Measurements from ENCODE around the gene C1orf53. TPM values are rescaled to one million over a fixed set of nuclear protein-coding genes. Genes with fewer than 3 reads are reported as not detected.

Gene C1orf53
- total and polyA plus RNA-seq, 4 donors = 2.1 to 4.6 (median 2.7) TPM

DNA sequence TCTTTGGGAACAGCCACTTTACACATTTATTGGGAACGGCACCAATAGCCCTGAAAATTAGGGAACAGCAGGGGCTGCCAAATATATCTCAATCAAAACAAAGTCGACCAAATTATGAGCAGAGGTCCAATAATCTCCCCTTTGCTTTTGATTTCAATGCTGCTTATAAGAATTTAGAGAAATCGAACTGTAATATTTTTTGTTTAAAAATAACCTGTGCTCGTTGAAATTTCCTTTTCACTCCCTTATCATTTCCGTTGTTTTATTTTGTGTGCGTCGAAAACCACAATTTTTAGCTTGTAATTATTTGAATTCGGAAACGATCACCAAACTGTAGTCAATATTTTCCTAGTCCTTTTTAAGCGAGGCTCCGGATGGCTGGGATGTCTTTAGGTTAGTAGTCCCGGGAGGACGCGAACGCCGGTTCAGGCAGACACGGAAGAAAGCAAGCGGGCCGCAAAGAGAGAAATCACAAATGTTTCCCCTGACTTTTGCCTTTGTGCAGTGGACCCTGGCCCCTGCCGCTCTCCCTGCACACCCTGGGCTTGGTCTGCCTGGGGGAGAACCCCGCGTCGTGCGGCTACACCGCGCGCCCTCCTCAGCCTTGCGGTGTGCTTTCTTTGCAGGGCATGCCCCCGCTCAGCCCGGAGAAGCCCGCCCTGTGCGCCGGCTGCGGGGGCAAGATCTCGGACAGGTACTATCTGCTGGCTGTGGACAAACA, 17.1 kb downstream of the C1orf53 start:
- DNase-seq (ENCODE audit: low read depth in 4 of 6, low spot score in 6 of 6) = peak in 2 of 6 donors; percentile 64 to 65

DNA sequence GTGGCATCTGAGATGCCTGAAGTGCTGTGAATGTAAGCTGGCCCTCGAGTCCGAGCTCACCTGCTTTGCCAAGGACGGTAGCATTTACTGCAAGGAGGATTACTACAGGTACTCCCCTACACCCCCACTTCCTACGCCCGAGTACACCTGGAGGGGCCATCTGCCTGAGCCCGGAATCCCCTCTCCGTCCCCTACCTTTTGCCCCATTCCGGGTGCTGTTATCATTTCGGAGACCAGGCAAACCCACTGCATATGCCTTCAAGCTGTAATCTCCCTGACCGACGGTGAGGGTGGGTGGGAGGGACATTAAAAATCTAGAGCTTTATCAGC, 17.6 kb downstream of the C1orf53 start:
- Histone ChIP-seq H3K9me3 (ENCODE audit: control insufficient read depth, insufficient read depth, low read length) (no peaks in the 10 kb centered on the region), H3K4me3 (ENCODE audit: low read depth, low read length) (no peak overlapping the region), H3K36me3 (ENCODE audit: control insufficient read depth, insufficient read depth, low read length) (no peaks in the 10 kb centered on the region), H3K27me3 (ENCODE audit: control insufficient read depth, insufficient read depth, low read length) (peaks cover 84% of the 10 kb centered on the region), H3K4me1 (ENCODE audit: control insufficient read depth, insufficient read depth, low read length) (peaks cover 48% of the 10 kb centered on the region), H3K27ac (ENCODE audit: low read depth, low read length) (no peak overlapping the region)
- WGBS (ENCODE audit: insufficient coverage) = 4% methylated on average over 3 of the region's 11 CpGs
- peak in 1 of 6 donors; percentile 23 for DNase-seq (ENCODE audit: low read depth in 4 of 6, low spot score in 6 of 6)

More for the DNA sequence above, 17.1 kb downstream of the C1orf53 start:
- 3% methylated on average over 25 of the region's 35 CpGs for WGBS (ENCODE audit: insufficient coverage)
- H3K27me3 ChIP-seq (ENCODE audit: control insufficient read depth, insufficient read depth, low read length) = peaks cover 90% of the 10 kb centered on the region
- peaks cover 48% of the 10 kb centered on the region for H3K4me1 ChIP-seq (ENCODE audit: control insufficient read depth, insufficient read depth, low read length)
- no peaks in the 10 kb centered on the region for H3K9me3 ChIP-seq (ENCODE audit: control insufficient read depth, insufficient read depth, low read length)
- no peak overlapping the region for H3K27ac ChIP-seq (ENCODE audit: low read depth, low read length)
- no peak overlapping the region for H3K4me3 ChIP-seq (ENCODE audit: low read depth, low read length)
- H3K36me3 ChIP-seq (ENCODE audit: control insufficient read depth, insufficient read depth, low read length) = no peaks in the 10 kb centered on the region

DNA sequence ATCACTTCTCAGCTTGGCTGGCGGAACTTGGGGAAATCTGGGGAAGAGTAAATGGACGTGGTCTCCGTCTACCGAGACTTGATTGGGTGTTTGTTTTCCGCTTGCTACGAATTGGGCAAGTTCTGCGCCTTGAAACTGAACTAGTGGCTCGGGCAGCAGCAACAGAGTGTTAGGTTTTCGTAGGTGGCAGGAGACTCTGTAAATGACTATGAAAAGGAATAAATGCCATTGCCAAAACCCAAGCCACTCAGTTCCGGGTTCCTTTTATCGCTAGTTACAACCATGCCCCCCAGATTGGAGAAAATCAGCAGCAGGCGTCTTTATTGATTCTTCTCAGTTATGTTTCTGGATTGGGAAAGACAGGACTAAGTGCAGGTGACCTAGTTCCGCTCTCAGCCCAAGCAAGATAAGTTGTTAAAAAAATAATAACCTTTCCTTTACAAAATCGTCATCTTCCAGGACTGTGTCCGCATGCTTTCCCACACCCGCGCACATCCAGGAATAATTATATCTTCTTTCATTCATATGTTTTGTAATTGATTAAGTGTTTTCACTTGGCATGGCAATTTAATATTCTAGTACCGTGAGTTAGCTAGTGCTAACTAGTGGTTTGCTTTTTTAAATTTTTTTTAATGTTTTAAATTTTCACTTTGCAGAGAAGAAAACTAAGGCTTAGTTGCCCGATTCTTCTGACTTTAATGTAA, 18.1 kb downstream of the C1orf53 start:
- Histone ChIP-seq H3K9me3 (ENCODE audit: control insufficient read depth, insufficient read depth, low read length) (no peaks in the 10 kb centered on the region), H3K27ac (ENCODE audit: low read depth, low read length) (no peak overlapping the region), H3K4me3 (ENCODE audit: low read depth, low read length) (no peak overlapping the region), H3K36me3 (ENCODE audit: control insufficient read depth, insufficient read depth, low read length) (no peaks in the 10 kb centered on the region), H3K27me3 (ENCODE audit: control insufficient read depth, insufficient read depth, low read length) (peaks cover 79% of the 10 kb centered on the region), H3K4me1 (ENCODE audit: control insufficient read depth, insufficient read depth, low read length) (peaks cover 42% of the 10 kb centered on the region)
- WGBS (ENCODE audit: insufficient coverage) = 4% methylated on average over 9 of the region's 19 CpGs
- DNase-seq (ENCODE audit: low read depth in 4 of 6, low spot score in 6 of 6) = peak in 1 of 6 donors; percentile 34

GRCh38 chr1:197921235-197922069, 19.0 kb downstream of the C1orf53 start:
- H3K27me3 ChIP-seq (ENCODE audit: control insufficient read depth, insufficient read depth, low read length) = peaks cover 71% of the 10 kb centered on the region
- H3K4me3 ChIP-seq (ENCODE audit: low read depth, low read length) = no peak overlapping the region
- H3K4me1 ChIP-seq (ENCODE audit: control insufficient read depth, insufficient read depth, low read length) = peaks cover 33% of the 10 kb centered on the region
- no peak overlapping the region for H3K27ac ChIP-seq (ENCODE audit: low read depth, low read length)
- no peaks in the 10 kb centered on the region for H3K36me3 ChIP-seq (ENCODE audit: control insufficient read depth, insufficient read depth, low read length)
- no peaks in the 10 kb centered on the region for H3K9me3 ChIP-seq (ENCODE audit: control insufficient read depth, insufficient read depth, low read length)
- 5% methylated on average over 28 of the region's 33 CpGs for WGBS (ENCODE audit: insufficient coverage)
- peak in 1 of 6 donors; percentile 24 for DNase-seq (ENCODE audit: low read depth in 4 of 6, low spot score in 6 of 6)

GRCh38 chr1:197922070-197922390, 19.6 kb downstream of the C1orf53 start:
- H3K27me3 ChIP-seq (ENCODE audit: control insufficient read depth, insufficient read depth, low read length) = peaks cover 67% of the 10 kb centered on the region
- 83% methylated on average over 2 of the region's 2 CpGs for WGBS (ENCODE audit: insufficient coverage)

GRCh38 chr1:197923038-197923437, 20.6 kb downstream of the C1orf53 start:
- no peak overlapping the region for H3K4me3 ChIP-seq (ENCODE audit: low read depth, low read length)
- no peak overlapping the region for H3K27ac ChIP-seq (ENCODE audit: low read depth, low read length)
- H3K27me3 ChIP-seq (ENCODE audit: control insufficient read depth, insufficient read depth, low read length) = peaks cover 62% of the 10 kb centered on the region
- 36% methylated on average over 10 of the region's 12 CpGs for WGBS (ENCODE audit: insufficient coverage)
- H3K9me3 ChIP-seq (ENCODE audit: control insufficient read depth, insufficient read depth, low read length) = no peaks in the 10 kb centered on the region
- peaks cover 18% of the 10 kb centered on the region for H3K4me1 ChIP-seq (ENCODE audit: control insufficient read depth, insufficient read depth, low read length)
- no peak for DNase-seq (ENCODE audit: low read depth in 4 of 6, low spot score in 6 of 6)
- H3K36me3 ChIP-seq (ENCODE audit: control insufficient read depth, insufficient read depth, low read length) = no peaks in the 10 kb centered on the region

More at GRCh38 chr1:197922070-197922390, 19.6 kb downstream of the C1orf53 start:
- Histone ChIP-seq H3K36me3 (ENCODE audit: control insufficient read depth, insufficient read depth, low read length) (no peaks in the 10 kb centered on the region), H3K4me1 (ENCODE audit: control insufficient read depth, insufficient read depth, low read length) (peaks cover 29% of the 10 kb centered on the region), H3K27ac (ENCODE audit: low read depth, low read length) (no peak overlapping the region), H3K4me3 (ENCODE audit: low read depth, low read length) (no peak overlapping the region), H3K9me3 (ENCODE audit: control insufficient read depth, insufficient read depth, low read length) (no peaks in the 10 kb centered on the region)
- no peak for DNase-seq (ENCODE audit: low read depth in 4 of 6, low spot score in 6 of 6)

- no peaks in the 10 kb centered on the region for H3K9me3 ChIP-seq (ENCODE audit: control insufficient read depth, insufficient read depth, low read length)
- WGBS (ENCODE audit: insufficient coverage) = no CpG with 5 or more reads among the region's 4 CpGs
- peak in 2 of 6 donors; percentile 78 to 89 for DNase-seq (ENCODE audit: low read depth in 4 of 6, low spot score in 6 of 6)
- H3K4me1 ChIP-seq (ENCODE audit: control insufficient read depth, insufficient read depth, low read length) = peaks cover 15% of the 10 kb centered on the region
- no peaks in the 10 kb centered on the region for H3K36me3 ChIP-seq (ENCODE audit: control insufficient read depth, insufficient read depth, low read length)
- no peak overlapping the region for H3K4me3 ChIP-seq (ENCODE audit: low read depth, low read length)
- H3K27me3 ChIP-seq (ENCODE audit: control insufficient read depth, insufficient read depth, low read length) = peaks cover 56% of the 10 kb centered on the region
- no peak overlapping the region for H3K27ac ChIP-seq (ENCODE audit: low read depth, low read length)
Measured at GRCh38 chr1:197924516-197925123, 22.2 kb downstream of the C1orf53 start.

GRCh38 chr1:197927908-197928665, 25.7 kb downstream of the C1orf53 start:
- H3K4me3 ChIP-seq (ENCODE audit: low read depth, low read length) = no peak overlapping the region
- no peak overlapping the region for H3K27ac ChIP-seq (ENCODE audit: low read depth, low read length)
- peaks cover 21% of the 10 kb centered on the region for H3K27me3 ChIP-seq (ENCODE audit: control insufficient read depth, insufficient read depth, low read length)
- H3K9me3 ChIP-seq (ENCODE audit: control insufficient read depth, insufficient read depth, low read length) = no peaks in the 10 kb centered on the region
- H3K36me3 ChIP-seq (ENCODE audit: control insufficient read depth, insufficient read depth, low read length) = no peaks in the 10 kb centered on the region
- no peak for DNase-seq (ENCODE audit: low read depth in 4 of 6, low spot score in 6 of 6)
- peaks cover 3% of the 10 kb centered on the region for H3K4me1 ChIP-seq (ENCODE audit: control insufficient read depth, insufficient read depth, low read length)
- WGBS (ENCODE audit: insufficient coverage) = 87% methylated on average over 5 of the region's 8 CpGs

DNA sequence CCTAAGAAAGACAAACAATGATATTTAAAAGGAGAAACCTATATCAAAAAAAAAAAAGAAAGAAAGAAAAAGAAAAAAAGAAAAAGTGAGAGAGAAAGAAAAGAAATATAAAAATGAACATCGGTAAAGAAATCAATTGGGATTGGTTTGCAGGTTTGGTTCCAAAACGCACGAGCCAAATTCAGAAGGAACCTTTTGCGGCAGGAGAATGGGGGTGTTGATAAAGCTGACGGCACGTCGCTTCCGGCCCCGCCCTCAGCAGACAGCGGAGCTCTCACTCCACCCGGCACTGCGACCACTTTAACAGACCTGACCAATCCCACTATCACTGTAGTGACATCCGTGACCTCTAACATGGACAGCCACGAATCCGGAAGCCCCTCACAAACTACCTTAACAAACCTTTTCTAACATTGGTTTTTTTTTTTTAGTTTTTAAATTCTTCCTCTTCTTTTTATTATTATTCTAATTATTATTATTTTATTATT, 26.5 kb downstream of the C1orf53 start:
- Histone ChIP-seq H3K36me3 (ENCODE audit: control insufficient read depth, insufficient read depth, low read length) (no peaks in the 10 kb centered on the region), H3K4me1 (ENCODE audit: control insufficient read depth, insufficient read depth, low read length) (peaks cover 3% of the 10 kb centered on the region), H3K4me3 (ENCODE audit: low read depth, low read length) (no peak overlapping the region), H3K9me3 (ENCODE audit: control insufficient read depth, insufficient read depth, low read length) (no peaks in the 10 kb centered on the region), H3K27ac (ENCODE audit: low read depth, low read length) (no peak overlapping the region), H3K27me3 (ENCODE audit: control insufficient read depth, insufficient read depth, low read length) (peaks cover 17% of the 10 kb centered on the region)
- 10% methylated on average over 12 of the region's 15 CpGs for whole genome bisulfite sequencing (ENCODE audit: insufficient coverage)
- DNase-seq (ENCODE audit: low read depth in 4 of 6, low spot score in 6 of 6) = no peak
